Activated naive CD8-positive, alpha-beta T cell treated with anti-CD3 and anti-CD28 coated beads, Interleukin-2, amount 50 U/mL, for 24 hours (primary cell): ENCODE data around the gene SEC24C.

Source experiments
- ATAC-seq: fragments of 150-1000 bp; cut with Tn5 transposase; one replicate; pipeline ENCODE4 v1.10.0; 2021
- DNase-seq: peaks from one replicate; pipeline ENCODE4 v3.0.0; 2021
- H3K27ac Mint-ChIP-seq: one replicate; pipeline ENCODE4 v1.8.0; 2021; ENCODE audit warnings: mild to moderate bottlenecking, mixed read lengths
- H3K27me3 Mint-ChIP-seq: one replicate; pipeline ENCODE4 v1.8.0; 2021; ENCODE audit warnings: mixed read lengths
- H3K36me3 Mint-ChIP-seq: one replicate; pipeline ENCODE4 v1.8.0; 2021; ENCODE audit warnings: low read depth, mixed read lengths
- H3K4me1 Mint-ChIP-seq: one replicate; pipeline ENCODE4 v1.8.0; 2021; ENCODE audit warnings: mixed read lengths
- H3K4me3 Mint-ChIP-seq: one replicate; pipeline ENCODE4 v1.8.0; 2021; ENCODE audit warnings: mild to moderate bottlenecking, moderate library complexity, mixed read lengths
- H3K9me3 Mint-ChIP-seq: one replicate; pipeline ENCODE4 v1.8.0; 2021; ENCODE audit warnings: mixed read lengths

Gene SEC24C

GRCh38 chr10:73814896-73815718 lies 70.9 kb downstream of the SEC24C start:
- Mint-ChIP-seq H3K4me1 (peaks cover 5% of the 10 kb centered on the region), H3K27ac (no peak overlapping the region), H3K27me3 (no peaks in the 10 kb centered on the region), H3K36me3 (peaks cover 6% of the 10 kb centered on the region), H3K4me3 (no peak overlapping the region), H3K9me3 (no peaks in the 10 kb centered on the region)
- ATAC-seq = no peak
- no peak for DNase-seq

- Mint-ChIP-seq H3K27me3 (no peaks in the 10 kb centered on the region), H3K4me1 (peaks cover under 1% of the 10 kb centered on the region), H3K4me3 (no peak overlapping the region), H3K9me3 (no peaks in the 10 kb centered on the region), H3K36me3 (peaks cover 2% of the 10 kb centered on the region), H3K27ac (no peak overlapping the region)
- ATAC-seq = no peak
- no peak for DNase-seq
Measured at GRCh38 chr10:73815719-73816030, 71.5 kb downstream of the SEC24C start.

GRCh38 chr10:73816917-73817729 lies 73.0 kb downstream of the SEC24C start:
- Mint-ChIP-seq H3K36me3 (peaks cover 1% of the 10 kb centered on the region), H3K27me3 (no peaks in the 10 kb centered on the region), H3K4me1 (no peaks in the 10 kb centered on the region), H3K9me3 (no peaks in the 10 kb centered on the region), H3K27ac (no peak overlapping the region), H3K4me3 (no peak overlapping the region)
- ATAC-seq (no peak), DNase-seq (no peak)

GRCh38 chr10:73817826-73818225 lies 73.7 kb downstream of the SEC24C start:
- Mint-ChIP-seq H3K27ac (no peak overlapping the region), H3K4me3 (no peak overlapping the region), H3K36me3 (peaks cover 1% of the 10 kb centered on the region), H3K27me3 (no peaks in the 10 kb centered on the region), H3K9me3 (no peaks in the 10 kb centered on the region), H3K4me1 (no peaks in the 10 kb centered on the region)
- ATAC-seq (no peak), DNase-seq (no peak)

GRCh38 chr10:73818402-73818801 lies 74.2 kb downstream of the SEC24C start:
- Mint-ChIP-seq H3K4me1 (no peaks in the 10 kb centered on the region), H3K27me3 (no peaks in the 10 kb centered on the region), H3K4me3 (no peak overlapping the region), H3K9me3 (no peaks in the 10 kb centered on the region), H3K27ac (no peak overlapping the region), H3K36me3 (peaks cover 1% of the 10 kb centered on the region)
- DNase-seq = no peak
- no peak for ATAC-seq

GRCh38 chr10:73819081-73819480 lies 74.9 kb downstream of the SEC24C start:
- Mint-ChIP-seq H3K36me3 (peaks cover 1% of the 10 kb centered on the region), H3K27ac (no peak overlapping the region), H3K4me1 (no peaks in the 10 kb centered on the region), H3K4me3 (no peak overlapping the region), H3K9me3 (no peaks in the 10 kb centered on the region), H3K27me3 (no peaks in the 10 kb centered on the region)
- ATAC-seq = no peak
- DNase-seq = no peak

- Mint-ChIP-seq H3K4me1 (no peaks in the 10 kb centered on the region), H3K27me3 (no peaks in the 10 kb centered on the region), H3K4me3 (no peak overlapping the region), H3K36me3 (peaks cover 1% of the 10 kb centered on the region), H3K27ac (no peak overlapping the region), H3K9me3 (no peaks in the 10 kb centered on the region)
- no peak for DNase-seq
- ATAC-seq = no peak
Measured at GRCh38 chr10:73819513-73820093, 75.4 kb downstream of the SEC24C start.
